K562 (cell line): ENCODE measurements around the gene SRGN. TPM values are rescaled to one million over a fixed set of nuclear protein-coding genes. Genes with fewer than 3 reads are reported as not detected.

Source experiments
- CBX5 ChIP-seq: IDR thresholded peaks from 2 replicates; pipeline ENCODE4 v1.6.1; 2014; ENCODE audit warnings: low read depth, borderline replicate concordance
- CREBBP ChIP-seq: IDR thresholded peaks from one replicate; pipeline ENCODE4 v1.6.1; 2012; ENCODE audit warnings: low read depth, mild to moderate bottlenecking, control low read depth, inconsistent platforms, low read length
- ERF ChIP-seq: fragments of 450-650 bp; formaldehyde crosslinking; IDR thresholded peaks from 2 replicates; pipeline ENCODE4 v1.4.0; 2020; ENCODE audit warnings: mild to moderate bottlenecking, mixed read lengths
- GTF2E2 ChIP-seq: fragments of 200-800 bp; sonication (Bioruptor generic); IDR thresholded peaks from 2 replicates; pipeline ENCODE4 v1.6.1; 2016; ENCODE audit warnings: missing genetic modification characterization, missing compliant biosample characterization
- JUND ChIP-seq, 2 experiments: IDR thresholded peaks; 2 replicates in 1 of 2; 3 replicates in 1 of 2; pipeline ENCODE4 v1.6.1; 2011; ENCODE audit warnings: borderline replicate concordance in 2 of 2, low read depth in 2 of 2, low read length in 2 of 2, improper control_type of control experiment in 1 of 2, missing biosample characterization in 1 of 2, missing genetic modification characterization in 1 of 2, missing genetic modification reagents in 1 of 2
- KLF1 ChIP-seq: fragments of 450-650 bp; IDR thresholded peaks from 2 replicates; pipeline ENCODE4 v1.6.1; 2016; ENCODE audit warnings: missing genetic modification characterization, missing compliant biosample characterization
- MCM3 ChIP-seq: fragments of 450-650 bp; IDR thresholded peaks from 2 replicates; pipeline ENCODE4 v1.6.1; 2016
- MGA ChIP-seq: fragments of 450-650 bp; IDR thresholded peaks from 2 replicates; pipeline ENCODE4 v1.6.1; 2016; ENCODE audit warnings: mild to moderate bottlenecking, moderate library complexity
- SIN3A ChIP-seq, 2 experiments: fragments of 150-350 bp in 1 of 2; IDR thresholded peaks; 2 replicates each; pipeline ENCODE4 v1.6.1; 2011 to 2016; ENCODE audit warnings: borderline replicate concordance in 2 of 2, low read depth in 2 of 2, low read length in 2 of 2, mild to moderate bottlenecking in 2 of 2, moderate library complexity in 2 of 2; ENCODE audit not compliant: control insufficient read depth in 1 of 2
- SRF ChIP-seq, 2 experiments: fragments of 250-450, 450-650 bp in 1 of 2; sonication (Bioruptor Pico) in 1 of 2; sonication (generic) in 1 of 2; formaldehyde crosslinking; IDR thresholded peaks; 2 replicates each; pipeline versions ENCODE4 v1.5.0 to v1.5.1; 2020 to 2022; ENCODE audit warnings: mild to moderate bottlenecking in 1 of 2, missing genetic modification reagents in 1 of 2
- ZNF175 ChIP-seq: fragments of 200-800 bp; sonication (Bioruptor generic); IDR thresholded peaks from 2 replicates; pipeline ENCODE4 v1.6.1; 2016; ENCODE audit warnings: low read depth, mild to moderate bottlenecking, missing genetic modification characterization, missing compliant biosample characterization
- ZNF324 ChIP-seq: fragments of 250-450 bp; sonication (Bioruptor Pico); IDR thresholded peaks from 2 replicates; pipeline ENCODE4 v1.4.0; 2020; ENCODE audit warnings: mild to moderate bottlenecking
- polyA plus RNA-seq, 8 experiments: library from polyadenylated mRNA; depleted of rRNA in 4 of 8; stranded (reverse) in 5 of 8; unstranded in 3 of 8; fragments of >200 nt; fragmentation: Nextera tagmentation in 2 of 8; fragmentation: Illumina TruSeq in 1 of 8; extraction: Ambion mirVana in 2 of 8; extraction: Trizol in 1 of 8; gene quantifications; 2 replicates each; pipeline versions ENCODE4 v1.2.1 to v1.2.3, GENCODE V29; 2011 to 2014; ENCODE audit warnings: inconsistent platforms in 1 of 8, missing spikeins in 1 of 8
- total RNA-seq, 7 experiments: library from RNA; depleted of rRNA in 6 of 7; stranded (reverse); fragments of >200 nt in 6 of 7; fragmentation: Illumina TruSeq in 2 of 7; extraction: Trizol in 2 of 7; gene quantifications; 2 replicates each; pipeline versions ENCODE4 v1.2.1 to v1.2.3, GENCODE V29; 2011 to 2021; ENCODE audit warnings: low replicate concordance in 1 of 7
- TF ChIP-seq, protein P1 (sequence below): sonication (generic); formaldehyde crosslinking; IDR thresholded peaks from 2 replicates; pipeline ENCODE4 v1.8.0; 2022; ENCODE audit warnings: mild to moderate bottlenecking, missing genetic modification reagents

Gene SRGN
- total and polyA plus RNA-seq, 9 of the 15 experiments (the other 6 are each of a cell fraction or from before 2014, with no cell fraction given): 136 to 304 (median 180) TPM

DNA sequence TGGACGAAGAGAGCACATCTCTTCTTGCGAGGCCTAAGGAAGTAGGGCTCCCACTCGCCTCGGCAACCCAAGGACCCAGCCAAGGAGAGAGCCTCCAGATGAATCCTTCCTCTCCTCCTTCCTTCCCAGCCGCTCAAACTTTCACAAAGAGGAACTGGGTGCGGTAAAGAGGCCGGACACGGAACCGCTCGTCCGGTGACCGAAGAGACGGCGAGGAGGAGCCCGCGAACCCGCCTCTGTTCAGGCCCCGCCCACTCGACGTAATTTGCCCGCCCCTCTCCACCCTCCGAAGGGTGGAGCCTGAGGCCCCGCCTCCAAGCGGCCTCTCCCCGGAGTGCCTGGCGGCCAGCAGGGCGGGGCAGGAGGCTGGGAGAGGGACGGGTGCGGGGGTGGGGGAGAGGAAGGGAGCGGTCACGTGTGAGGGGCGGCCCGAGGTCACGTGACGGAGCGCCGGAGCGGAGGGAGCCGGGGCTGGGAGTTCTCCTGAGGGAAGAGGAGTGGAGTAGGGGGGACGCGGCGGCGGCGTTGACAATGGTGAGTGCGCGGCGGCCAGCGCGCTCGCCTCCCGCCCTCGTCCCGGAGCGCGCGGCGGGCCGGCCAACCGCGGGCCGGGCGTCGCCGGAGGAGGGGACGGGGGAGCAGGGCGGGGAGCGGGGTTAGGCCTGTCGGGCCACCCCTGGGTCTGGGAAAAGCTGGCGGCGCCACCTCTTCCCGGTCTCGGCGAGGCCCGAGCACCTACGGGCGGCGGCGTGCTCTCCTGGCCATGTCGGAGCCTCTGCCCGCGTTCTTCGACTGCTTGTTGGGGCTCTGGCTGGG is 36.1 kb downstream of the SRGN start, which contains the start of gene VPS26A (continued):
- TF ChIP-seq ERF (CRISPR knock-in tag) (peak; percentile 93; the same call in 1 of the 2 replicates), GTF2E2 (tag) (peak; percentile 94), MGA (peak; percentile 45; the same call in 1 of the 2 replicates), JUND (IDR thresholded peaks at IDR 0.05; ENCODE audit: borderline replicate concordance, low read depth, low read length) (peak; percentile 3; the same call in 1 of the 2 replicates), JUND (tag; IDR thresholded peaks at IDR 0.05; ENCODE audit: borderline replicate concordance, low read depth, low read length) (0 out of 3 replicates have a peak, but pooled peaks have one; percentile 38), ZNF175 (CRISPR knock-in tag) (no peak), SIN3A (IDR thresholded peaks at IDR 0.05; ENCODE audit: borderline replicate concordance in 2 of 2, control insufficient read depth in 1 of 2, low read depth in 2 of 2, low read length in 2 of 2) (peak; percentile 4 to 87; a peak in 3 of 4 replicates), CREBBP (no peak), SRF (CRISPR knock-in tag; IDR thresholded peaks at IDR 0.05) (peak; percentile 61 to 82; a peak in 2 of 4 replicates), KLF1 (tag) (0 out of 2 replicates have a peak, but pooled peaks have one; percentile 31), CBX5 (no peak), MCM3 (no peak), ZNF324 (CRISPR knock-in tag) (peak; percentile 58; the same call in 1 of the 2 replicates)
- TF ChIP-seq, protein P1, sequence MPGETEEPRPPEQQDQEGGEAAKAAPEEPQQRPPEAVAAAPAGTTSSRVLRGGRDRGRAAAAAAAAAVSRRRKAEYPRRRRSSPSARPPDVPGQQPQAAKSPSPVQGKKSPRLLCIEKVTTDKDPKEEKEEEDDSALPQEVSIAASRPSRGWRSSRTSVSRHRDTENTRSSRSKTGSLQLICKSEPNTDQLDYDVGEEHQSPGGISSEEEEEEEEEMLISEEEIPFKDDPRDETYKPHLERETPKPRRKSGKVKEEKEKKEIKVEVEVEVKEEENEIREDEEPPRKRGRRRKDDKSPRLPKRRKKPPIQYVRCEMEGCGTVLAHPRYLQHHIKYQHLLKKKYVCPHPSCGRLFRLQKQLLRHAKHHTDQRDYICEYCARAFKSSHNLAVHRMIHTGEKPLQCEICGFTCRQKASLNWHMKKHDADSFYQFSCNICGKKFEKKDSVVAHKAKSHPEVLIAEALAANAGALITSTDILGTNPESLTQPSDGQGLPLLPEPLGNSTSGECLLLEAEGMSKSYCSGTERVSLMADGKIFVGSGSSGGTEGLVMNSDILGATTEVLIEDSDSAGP (CRISPR knock-in tag): no peak
